Neural cell (in vitro differentiated cells): Measurements from ENCODE around the gene WASF1. TPM values are rescaled to one million over a fixed set of nuclear protein-coding genes. Genes with fewer than 3 reads are reported as not detected.

Experiments
- H2AFZ ChIP-seq: fragments of 200-600, 300-800 bp; sonication (generic), shearing (Covaris generic); 2 replicates; pipeline ENCODE4 v1.6.0; 2014; ENCODE audit warnings: low read depth, mild to moderate bottlenecking, antibody characterized with exemption, low read length, moderate library complexity
- H3F3A ChIP-seq: fragments of 200-600 bp; shearing (Covaris generic); 2 replicates; pipeline ENCODE4 v1.6.1; 2016; ENCODE audit warnings: mild to moderate bottlenecking, moderate library complexity, mixed read lengths, antibody characterized with exemption, low read length; ENCODE audit not compliant: insufficient read depth, poor library complexity, severe bottlenecking
- H3K27ac ChIP-seq: fragments of 200-600, 300-800 bp; sonication (generic), shearing (Covaris generic); 2 replicates; pipeline ENCODE4 v1.5.1; 2014; ENCODE audit warnings: mild to moderate bottlenecking, low read length, moderate library complexity
- H3K27me3 ChIP-seq: fragments of 300-800, 200-600 bp; sonication (generic), shearing (Covaris generic); 2 replicates; pipeline ENCODE4 v1.6.0; 2014; ENCODE audit warnings: mild to moderate bottlenecking, low read depth, low read length, moderate library complexity; ENCODE audit not compliant: insufficient read depth
- H3K36me3 ChIP-seq: fragments of 300-800, 200-600 bp; sonication (generic), shearing (Covaris generic); 2 replicates; pipeline ENCODE4 v1.5.1; 2014; ENCODE audit warnings: mild to moderate bottlenecking, antibody characterized with exemption, low read length, moderate library complexity; ENCODE audit not compliant: insufficient read depth
- H3K4me2 ChIP-seq: fragments of 300-800, 200-600 bp; sonication (generic), shearing (Covaris generic); 2 replicates; pipeline ENCODE4 v1.6.0; 2014; ENCODE audit warnings: mild to moderate bottlenecking, low read length
- H3K4me3 ChIP-seq: fragments of 300-800, 200-600 bp; sonication (generic), shearing (Covaris generic); 2 replicates; pipeline ENCODE4 v1.5.1; 2014; ENCODE audit warnings: mild to moderate bottlenecking, low read length, moderate library complexity
- H3K79me2 ChIP-seq: fragments of 200-600 bp; shearing (Covaris generic); replicated peaks from 2 replicates; pipeline ENCODE4 v1.6.0; 2014; ENCODE audit warnings: mild to moderate bottlenecking, low read length, moderate library complexity; ENCODE audit not compliant: insufficient read depth
- H3K9ac ChIP-seq: fragments of 300-800, 200-600 bp; sonication (generic), shearing (Covaris generic); 2 replicates; pipeline ENCODE4 v1.6.1; 2016; ENCODE audit warnings: mild to moderate bottlenecking, low read length, mixed read lengths
- H3K9me2 ChIP-seq: fragments of 200-600 bp; shearing (Covaris generic); 2 replicates; pipeline ENCODE4 v1.6.1; 2016; ENCODE audit warnings: mild to moderate bottlenecking, low read length, mixed read lengths; ENCODE audit not compliant: insufficient read depth
- H3K9me3 ChIP-seq: fragments of 200-600, 300-800 bp; sonication (generic), shearing (Covaris generic); 2 replicates; pipeline ENCODE4 v1.6.1; 2016; ENCODE audit warnings: mild to moderate bottlenecking, mixed run types, low read length, moderate library complexity, mixed read lengths
- H4K20me1 ChIP-seq: fragments of 200-600 bp; shearing (Covaris generic); 2 replicates; pipeline ENCODE4 v1.6.1; 2016; ENCODE audit warnings: mild to moderate bottlenecking, mixed run types; ENCODE audit not compliant: insufficient read depth
- CTCF ChIP-seq: fragments of 450-650 bp; IDR thresholded peaks from 2 replicates; pipeline ENCODE4 v1.5.1; 2014; ENCODE audit warnings: antibody characterized with exemption, mild to moderate bottlenecking, moderate library complexity; ENCODE audit not compliant: poor library complexity, severe bottlenecking
- EP300 ChIP-seq: fragments of 450-650 bp; conservative IDR thresholded peaks from 2 replicates; pipeline ENCODE4 v1.6.1; 2014; ENCODE audit warnings: antibody characterized with exemption, mild to moderate bottlenecking, moderate library complexity; ENCODE audit not compliant: poor library complexity, severe bottlenecking
- EZH2 ChIP-seq: fragments of 200-600, 300-800 bp; shearing (Covaris generic), sonication (generic); IDR thresholded peaks from 2 replicates; pipeline ENCODE4 v1.6.1; 2014; ENCODE audit warnings: antibody characterized with exemption, low read length, borderline replicate concordance, mild to moderate bottlenecking; ENCODE audit not compliant: insufficient read depth, poor library complexity, severe bottlenecking
- MXI1 ChIP-seq: fragments of 450-650 bp; conservative IDR thresholded peaks from 2 replicates; pipeline ENCODE4 v1.6.1; 2014; ENCODE audit warnings: antibody characterized with exemption, mild to moderate bottlenecking; ENCODE audit not compliant: poor library complexity, severe bottlenecking
- POLR2AphosphoS5 ChIP-seq: IDR thresholded peaks from 2 replicates; pipeline ENCODE4 v1.6.1; 2012
- RAD21 ChIP-seq: fragments of 450-650 bp; conservative IDR thresholded peaks from 2 replicates; pipeline ENCODE4 v1.6.1; 2014; ENCODE audit warnings: antibody characterized with exemption, mild to moderate bottlenecking, moderate library complexity
- REST ChIP-seq: IDR thresholded peaks from 2 replicates; pipeline ENCODE4 v1.6.1; 2012; ENCODE audit warnings: borderline replicate concordance
- SMC3 ChIP-seq: fragments of 450-650 bp; conservative IDR thresholded peaks from 2 replicates; pipeline ENCODE4 v1.6.1; 2014; ENCODE audit warnings: antibody characterized with exemption, mild to moderate bottlenecking, moderate library complexity; ENCODE audit not compliant: poor library complexity
- TAF1 ChIP-seq: IDR thresholded peaks from 2 replicates; pipeline ENCODE4 v1.6.1; 2012; ENCODE audit warnings: low read depth
- polyA plus RNA-seq: library from polyadenylated mRNA; depleted of rRNA; stranded (reverse); fragments of >200 nt; gene quantifications from 2 replicates; pipeline ENCODE4 v1.2.3, GENCODE V29; 2014

WASF1 gene
- polyA plus RNA-seq, 1 donor from 2014 or later, result 89.7 TPM

GRCh38 chr6:110063594-110064263 lies 115.7 kb downstream of the WASF1 start:
- H3K27ac ChIP-seq, result no peak overlapping the region

GRCh38 chr6:110055387-110055735 lies 124.1 kb downstream of the WASF1 start:
- no peak overlapping the region for H3K4me2 ChIP-seq
- H3K4me3 ChIP-seq, result no peak overlapping the region
- H3K9me2 ChIP-seq, result no peaks in the 10 kb centered on the region
- no peaks in the 10 kb centered on the region for H3K9me3 ChIP-seq
- no peaks in the 10 kb centered on the region for H4K20me1 ChIP-seq
- no peaks in the 10 kb centered on the region for H3F3A ChIP-seq
- no peak overlapping the region for H3K27ac ChIP-seq
- H2AFZ ChIP-seq, result no peak overlapping the region
- H3K79me2 ChIP-seq, result no peaks in the 10 kb centered on the region
- H3K27me3 ChIP-seq, result no peaks in the 10 kb centered on the region
- H3K9ac ChIP-seq, result no peak overlapping the region
- H3K36me3 ChIP-seq, result no peaks in the 10 kb centered on the region
- TF ChIP-seq MXI1, result no peak
- no peak for TF ChIP-seq EP300
- no peak for TF ChIP-seq REST
- TF ChIP-seq TAF1, result no peak
- no peak for TF ChIP-seq EZH2
- TF ChIP-seq POLR2AphosphoS5, result no peak
- TF ChIP-seq CTCF, result no peak
- TF ChIP-seq SMC3, result no peak
- TF ChIP-seq RAD21, result no peak

More at GRCh38 chr6:110063594-110064263, 115.7 kb downstream of the WASF1 start:
- TF ChIP-seq EZH2 (no peak), POLR2AphosphoS5 (no peak), CTCF (no peak), RAD21 (no peak), SMC3 (no peak)
- no peaks in the 10 kb centered on the region for H3K9me2 ChIP-seq
- H3K4me2 ChIP-seq, result no peak overlapping the region
- H3K9ac ChIP-seq, result no peak overlapping the region
- no peak overlapping the region for H3K4me3 ChIP-seq
- no peaks in the 10 kb centered on the region for H4K20me1 ChIP-seq
- no peaks in the 10 kb centered on the region for H3K36me3 ChIP-seq
- no peaks in the 10 kb centered on the region for H3K79me2 ChIP-seq
- no peaks in the 10 kb centered on the region for H3K27me3 ChIP-seq
- no peaks in the 10 kb centered on the region for H3K9me3 ChIP-seq
- no peaks in the 10 kb centered on the region for H3F3A ChIP-seq
- no peak overlapping the region for H2AFZ ChIP-seq
